Measurements from ENCODE around the gene SRRT. TPM values are rescaled to one million over a fixed set of nuclear protein-coding genes. Genes with fewer than 3 reads are reported as not detected.

The SRRT gene
- total and polyA plus RNA-seq, 5 experiments from 2014 or later, result 51.1 to 267 (median 69.4) TPM

- Mint-ChIP-seq H3K4me1 (peaks cover 12 to 43% (median 40%) of the 10 kb centered on the region in 4 donors), H3K27me3 (peaks cover 0 to 3% (median 0%) of the 10 kb centered on the region in 5 donors)
- POLR2A ChIA-PET, result interaction anchor here (1.5 to 7.2 kb wide), 4 partner anchors 10 to 21 kb away, joined by 5 to 165 read pairs (median 26); partner anchors contain the start of genes SLC12A9 and UFSP1
These were observed 1.2 kb upstream of the SRRT start for GRCh38 chr7:100873599-100874299.

GRCh38 chr7:100874300-100874576 is 665 bp upstream of the SRRT start:
- no peak for DNase-seq
- H3K27ac Mint-ChIP-seq, result peak overlapping the region; percentile 96 to 99 (median 98)
- H3K27me3 Mint-ChIP-seq, result peaks cover 0 to 3% (median 0%) of the 10 kb centered on the region in 5 donors
- H3K9me3 Mint-ChIP-seq, result no peaks in the 10 kb centered on the region
- H3K4me3 Mint-ChIP-seq, result peak overlapping the region; percentile 95 to 99 (median 98)
- ATAC-seq, result peak in 1 of 2 donors; percentile 1
- H3K36me3 Mint-ChIP-seq, result peaks cover 3 to 42% (median 6%) of the 10 kb centered on the region in 3 donors
- H3K4me1 Mint-ChIP-seq, result peaks cover 14 to 48% (median 44%) of the 10 kb centered on the region in 4 donors
- POLR2A ChIA-PET, result interaction anchor here (1.2 to 7.2 kb wide), 7 partner anchors 10 to 344 kb away, joined by 3 to 165 read pairs (median 9); partner anchors contain the start of genes MOSPD3, PLOD3, SLC12A9 and UFSP1

More at GRCh38 chr7:100873599-100874299, 1.2 kb upstream of the SRRT start:
- Mint-ChIP-seq H3K9me3 (no peaks in the 10 kb centered on the region), H3K36me3 (peaks cover 3 to 37% (median 6%) of the 10 kb centered on the region in 3 donors), H3K27ac (peak overlapping the region; percentile 96 to 99 (median 98)), H3K4me3 (peak overlapping the region; percentile 95 to 99 (median 98))
- ATAC-seq (no peak), DNase-seq (no peak)

GRCh38 chr7:100875356-100875751 is 451 bp downstream of the SRRT start:
- Mint-ChIP-seq H3K4me1 (peaks cover 17 to 57% (median 54%) of the 10 kb centered on the region in 4 donors), H3K36me3 (peaks cover 3 to 52% (median 6%) of the 10 kb centered on the region in 3 donors), H3K27me3 (peaks cover 0 to 3% (median 0%) of the 10 kb centered on the region in 5 donors), H3K27ac (peak overlapping the region; percentile 96 to 99 (median 98)), H3K9me3 (no peaks in the 10 kb centered on the region), H3K4me3 (peak overlapping the region; percentile 95 to 99 (median 98))
- POLR2A ChIA-PET, result interaction anchor here (0.9 to 7.2 kb wide), 20 partner anchors 9 to 447 kb away, joined by 3 to 165 read pairs (median 4); partner anchors contain the start of genes ACHE, EPHB4, FBXO24 and LRCH4
- DNase-seq (peak in 2 of 10 donors; percentile 43 to 45), ATAC-seq (peak; percentile 35 to 37)

GRCh38 chr7:100878013-100878412 is 3.1 kb downstream of the SRRT start:
- H3K9me3 Mint-ChIP-seq, result no peaks in the 10 kb centered on the region
- ATAC-seq (no peak), DNase-seq (no peak)
- peak overlapping the region in 9 of 10 donors; percentile 10 to 50 (median 33) for H3K4me3 Mint-ChIP-seq
- H3K27ac Mint-ChIP-seq, result peak overlapping the region in 6 of 10 donors; percentile 3 to 73 (median 51)
- peaks cover 3 to 68% (median 7%) of the 10 kb centered on the region in 3 donors for H3K36me3 Mint-ChIP-seq
- POLR2A ChIA-PET, result interaction anchor here (1.2 to 7.2 kb wide), 2 partner anchors 11 kb away, joined by 3 to 165 read pairs; partner anchors contain the start of genes TRIP6 and UFSP1
- H3K4me1 Mint-ChIP-seq, result peaks cover 22 to 62% (median 60%) of the 10 kb centered on the region in 4 donors
- H3K27me3 Mint-ChIP-seq, result peaks cover 0 to 3% (median 0%) of the 10 kb centered on the region in 5 donors

GRCh38 chr7:100878685-100879084 is 3.8 kb downstream of the SRRT start:
- Mint-ChIP-seq H3K36me3 (peaks cover 3 to 75% (median 12%) of the 10 kb centered on the region in 3 donors), H3K4me3 (peak overlapping the region in 5 of 10 donors; percentile 8 to 51 (median 46)), H3K27me3 (peaks cover 0 to 3% (median 0%) of the 10 kb centered on the region in 5 donors), H3K9me3 (no peaks in the 10 kb centered on the region), H3K4me1 (peaks cover 23 to 68% (median 61%) of the 10 kb centered on the region in 4 donors), H3K27ac (peak overlapping the region in 7 of 10 donors; percentile 34 to 85 (median 53))
- POLR2A ChIA-PET, result interaction anchor here (1.2 to 7.2 kb wide), 2 partner anchors 10 to 12 kb away, joined by 3 to 165 read pairs; partner anchors contain the start of genes TRIP6 and UFSP1
- DNase-seq, result no peak
- ATAC-seq, result no peak

GRCh38 chr7:100879685-100880261 is 4.9 kb downstream of the SRRT start:
- POLR2A ChIA-PET, result interaction anchor here (7.2 kb wide), 1 partner anchor 9 kb away, joined by 165 read pairs; the partner anchor contains the start of gene UFSP1
- no peaks in the 10 kb centered on the region for H3K9me3 Mint-ChIP-seq
- H3K4me1 Mint-ChIP-seq, result peaks cover 23 to 71% (median 55%) of the 10 kb centered on the region in 4 donors
- peaks cover 0 to 3% (median 0%) of the 10 kb centered on the region in 5 donors for H3K27me3 Mint-ChIP-seq
- peaks cover 3 to 86% (median 14%) of the 10 kb centered on the region in 3 donors for H3K36me3 Mint-ChIP-seq
- H3K4me3 Mint-ChIP-seq, result peak overlapping the region in 4 of 10 donors; percentile 11 to 54 (median 32)
- no peak for ATAC-seq
- H3K27ac Mint-ChIP-seq, result peak overlapping the region; percentile 4 to 74 (median 50)
- no peak for DNase-seq

- peaks cover 0 to 91% (median 12%) of the 10 kb centered on the region in 3 donors for H3K36me3 Mint-ChIP-seq
- no peaks in the 10 kb centered on the region for H3K27me3 Mint-ChIP-seq
- H3K4me1 Mint-ChIP-seq, result peaks cover 22 to 70% (median 53%) of the 10 kb centered on the region in 4 donors
- ATAC-seq, result no peak
- peak overlapping the region in 4 of 10 donors; percentile 29 to 79 (median 40) for H3K27ac Mint-ChIP-seq
- POLR2A ChIA-PET, result no interaction called here
- H3K9me3 Mint-ChIP-seq, result no peaks in the 10 kb centered on the region
- DNase-seq, result no peak
- no peak overlapping the region for H3K4me3 Mint-ChIP-seq
These were observed 5.7 kb downstream of the SRRT start for GRCh38 chr7:100880645-100881044.

- Mint-ChIP-seq H3K4me1 (peaks cover 20 to 72% (median 53%) of the 10 kb centered on the region in 4 donors), H3K9me3 (no peaks in the 10 kb centered on the region), H3K4me3 (no peak overlapping the region), H3K27ac (peak overlapping the region in 1 of 10 donors; percentile 67), H3K27me3 (no peaks in the 10 kb centered on the region), H3K36me3 (peaks cover 0 to 93% (median 16%) of the 10 kb centered on the region in 3 donors)
- POLR2A ChIA-PET, result no interaction called here
- ATAC-seq (no peak), DNase-seq (no peak)
These were observed 6.2 kb downstream of the SRRT start for GRCh38 chr7:100881136-100881535.

GRCh38 chr7:100882201-100882600 is 7.3 kb downstream of the SRRT start:
- Mint-ChIP-seq H3K4me3 (no peak overlapping the region), H3K4me1 (peaks cover 18 to 72% (median 53%) of the 10 kb centered on the region in 4 donors), H3K36me3 (peaks cover 0 to 94% (median 27%) of the 10 kb centered on the region in 3 donors), H3K27ac (peak overlapping the region in 3 of 10 donors; percentile 7 to 24 (median 12)), H3K9me3 (no peaks in the 10 kb centered on the region), H3K27me3 (no peaks in the 10 kb centered on the region)
- POLR2A ChIA-PET, result no interaction called here
- DNase-seq, result no peak
- ATAC-seq, result no peak

GRCh38 chr7:100882785-100883526 is 8.1 kb downstream of the SRRT start:
- no peaks in the 10 kb centered on the region for H3K27me3 Mint-ChIP-seq
- no peak overlapping the region for H3K4me3 Mint-ChIP-seq
- DNase-seq, result no peak
- no peaks in the 10 kb centered on the region for H3K9me3 Mint-ChIP-seq
- POLR2A ChIA-PET, result interaction anchor here (0.5 to 2.3 kb wide), 3 partner anchors 8 to 783 kb away, joined by 3 to 9 read pairs (median 5); partner anchors contain the start of gene SRRT
- peaks cover 0 to 97% (median 30%) of the 10 kb centered on the region in 3 donors for H3K36me3 Mint-ChIP-seq
- peak overlapping the region in 4 of 10 donors; percentile 52 to 85 (median 72) for H3K27ac Mint-ChIP-seq
- peaks cover 23 to 76% (median 55%) of the 10 kb centered on the region in 4 donors for H3K4me1 Mint-ChIP-seq
- ATAC-seq, result no peak

- Mint-ChIP-seq H3K27me3 (no peaks in the 10 kb centered on the region), H3K4me3 (peak overlapping the region in 6 of 10 donors; percentile 16 to 70 (median 48)), H3K36me3 (peaks cover 0 to 83% (median 30%) of the 10 kb centered on the region in 3 donors), H3K4me1 (peaks cover 23 to 67% (median 45%) of the 10 kb centered on the region in 4 donors), H3K27ac (peak overlapping the region in 9 of 10 donors; percentile 7 to 87 (median 72)), H3K9me3 (no peaks in the 10 kb centered on the region)
- ATAC-seq, result no peak
- DNase-seq, result no peak
- POLR2A ChIA-PET, result interaction anchor here (2.3 kb wide), 1 partner anchor 10 kb away, joined by 9 read pairs; the partner anchor contains the start of gene SRRT
These were observed 10.0 kb downstream of the SRRT start for GRCh38 chr7:100884736-100885439.

Data from naive thymus-derived CD8-positive, alpha-beta T cell (primary cell).